H9 (cell line): Measurements from ENCODE around the gene GPC6. TPM values are rescaled to one million over a fixed set of nuclear protein-coding genes. Genes with fewer than 3 reads are reported as not detected.

Experiments
- DNase-seq: peaks from one replicate; pipeline ENCODE4 v3.0.0-alpha.2; 2017
- H2AFZ ChIP-seq: one replicate; pipeline ENCODE4 v1.6.1; 2013; ENCODE audit warnings: mild to moderate bottlenecking, low read length, control low read depth, moderate library complexity
- H2AK5ac ChIP-seq: 2 replicates; pipeline ENCODE4 v1.6.1; 2013; ENCODE audit warnings: low read length, control low read depth, mixed read lengths; ENCODE audit not compliant: insufficient read length
- H2BK120ac ChIP-seq: one replicate; pipeline ENCODE4 v1.6.1; 2013; ENCODE audit warnings: low read depth, mild to moderate bottlenecking, low read length, control low read depth, inconsistent platforms; ENCODE audit not compliant: poor library complexity, severe bottlenecking
- H2BK12ac ChIP-seq: 2 replicates; pipeline ENCODE4 v1.6.1; 2013; ENCODE audit warnings: low read length, control low read depth, mixed read lengths, low read depth; ENCODE audit not compliant: insufficient read length
- H2BK15ac ChIP-seq: 2 replicates; pipeline ENCODE4 v1.6.1; 2013; ENCODE audit warnings: low read depth, low read length, control low read depth
- H2BK20ac ChIP-seq: one replicate; pipeline ENCODE4 v1.6.1; 2013; ENCODE audit warnings: low read depth, mild to moderate bottlenecking, low read length, control low read depth, inconsistent platforms; ENCODE audit not compliant: poor library complexity, severe bottlenecking
- H2BK5ac ChIP-seq: 2 replicates; pipeline ENCODE4 v1.6.1; 2013; ENCODE audit warnings: low read length, control low read depth, mixed read lengths; ENCODE audit not compliant: insufficient read length
- H3K14ac ChIP-seq: 2 replicates; pipeline ENCODE4 v1.6.1; 2013; ENCODE audit warnings: low read length, control low read depth; ENCODE audit not compliant: insufficient read depth
- H3K18ac ChIP-seq: 2 replicates; pipeline ENCODE4 v1.6.1; 2013; ENCODE audit warnings: low read depth, mild to moderate bottlenecking, mixed read lengths, low read length, control low read depth; ENCODE audit not compliant: insufficient read length
- H3K23ac ChIP-seq: 2 replicates; pipeline ENCODE4 v1.6.1; 2013; ENCODE audit warnings: low read length, control low read depth, mixed read lengths, low read depth; ENCODE audit not compliant: insufficient read length
- H3K23me2 ChIP-seq: 2 replicates; pipeline ENCODE4 v1.6.1; 2013; ENCODE audit warnings: low read depth, mild to moderate bottlenecking, mixed read lengths, low read length, control low read depth; ENCODE audit not compliant: insufficient read length, poor library complexity, severe bottlenecking
- H3K27ac ChIP-seq: 2 replicates; pipeline ENCODE4 v1.5.1; 2013; ENCODE audit warnings: low read length, control low read depth, mixed read lengths, low read depth; ENCODE audit not compliant: insufficient read length
- H3K27me3 ChIP-seq: 2 replicates; pipeline ENCODE4 v1.6.1; 2013; ENCODE audit warnings: low read length, control low read depth, inconsistent platforms; ENCODE audit not compliant: insufficient read depth
- H3K4ac ChIP-seq: 2 replicates; pipeline ENCODE4 v1.6.1; 2013; ENCODE audit warnings: low read depth, mild to moderate bottlenecking, control low read depth, inconsistent platforms, low read length, moderate library complexity
- H3K4me1 ChIP-seq: 2 replicates; pipeline ENCODE4 v1.6.1; 2013; ENCODE audit warnings: low read length, control low read depth, inconsistent platforms; ENCODE audit not compliant: insufficient read depth
- H3K4me2 ChIP-seq: 2 replicates; pipeline ENCODE4 v1.6.1; 2013; ENCODE audit warnings: low read length, control low read depth, mixed read lengths; ENCODE audit not compliant: insufficient read length, insufficient read depth
- H3K56ac ChIP-seq: 2 replicates; pipeline ENCODE4 v1.6.1; 2013; ENCODE audit warnings: low read depth, mild to moderate bottlenecking, mixed read lengths, low read length, control low read depth; ENCODE audit not compliant: insufficient read length
- H3K79me1 ChIP-seq: 2 replicates; pipeline ENCODE4 v1.6.1; 2013; ENCODE audit warnings: low read depth, mild to moderate bottlenecking, moderate library complexity, low read length, control low read depth, inconsistent platforms; ENCODE audit not compliant: insufficient read depth, poor library complexity, severe bottlenecking
- H3K79me2 ChIP-seq: 2 replicates; pipeline ENCODE4 v1.6.1; 2013; ENCODE audit warnings: low read length, control low read depth, inconsistent platforms; ENCODE audit not compliant: insufficient read depth
- H3K9ac ChIP-seq: 2 replicates; pipeline ENCODE4 v1.6.1; 2013; ENCODE audit warnings: low read length, control low read depth, mixed read lengths; ENCODE audit not compliant: insufficient read length; ENCODE audit errors: extremely low read depth
- H3K9me3 ChIP-seq: one replicate; pipeline ENCODE4 v1.6.1; 2013; ENCODE audit warnings: low read depth, low read length, inconsistent platforms; ENCODE audit not compliant: control insufficient read depth
- H3T11ph ChIP-seq: one replicate; pipeline ENCODE4 v1.6.1; 2013; ENCODE audit warnings: mild to moderate bottlenecking, low read length, control low read depth, inconsistent platforms
- H4K20me1 ChIP-seq: one replicate; pipeline ENCODE4 v1.6.1; 2013; ENCODE audit not compliant: control insufficient read depth, insufficient read length, insufficient read depth
- H4K5ac ChIP-seq: 2 replicates; pipeline ENCODE4 v1.6.1; 2013; ENCODE audit warnings: low read depth, mild to moderate bottlenecking, mixed read lengths, low read length, control low read depth; ENCODE audit not compliant: insufficient read length
- H4K8ac ChIP-seq: replicated peaks from 2 replicates; pipeline ENCODE4 v1.6.1; 2013; ENCODE audit warnings: low read length, control low read depth, mixed read lengths, low read depth; ENCODE audit not compliant: insufficient read length
- H4K91ac ChIP-seq: 2 replicates; pipeline ENCODE4 v1.6.1; 2013; ENCODE audit warnings: low read depth, mild to moderate bottlenecking, moderate library complexity, mixed read lengths, low read length, control low read depth; ENCODE audit not compliant: insufficient read length
- H3K27ac Mint-ChIP-seq, 3 experiments: 2 replicates in 2 of 3; 3 replicates in 1 of 3; pipeline ENCODE4 v1.8.0; 2020 to 2021; ENCODE audit warnings: mixed read lengths in 3 of 3, mild to moderate bottlenecking in 1 of 3, moderate library complexity in 1 of 3
- H3K27me3 Mint-ChIP-seq: 2 replicates; pipeline ENCODE4 v1.8.0; 2021; ENCODE audit warnings: low read depth, mild to moderate bottlenecking, moderate library complexity, mixed read lengths
- H3K36me3 Mint-ChIP-seq, 3 experiments: 2 replicates in 2 of 3; 3 replicates in 1 of 3; pipeline ENCODE4 v1.8.0; 2020 to 2021; ENCODE audit warnings: low read depth in 3 of 3, mixed read lengths in 3 of 3; ENCODE audit not compliant: insufficient read depth in 1 of 3
- H3K4me1 Mint-ChIP-seq, 2 experiments: 2 replicates each; pipeline ENCODE4 v1.8.0; 2020; ENCODE audit warnings: mixed read lengths in 2 of 2
- H3K4me3 Mint-ChIP-seq, 2 experiments: 2 replicates in 1 of 2; 3 replicates in 1 of 2; pipeline ENCODE4 v1.8.0; 2020 to 2021; ENCODE audit warnings: mild to moderate bottlenecking in 2 of 2, mixed read lengths in 2 of 2, moderate library complexity in 1 of 2
- H3K9me3 Mint-ChIP-seq, 2 experiments: 2 replicates in 1 of 2; 3 replicates in 1 of 2; pipeline ENCODE4 v1.8.0; 2020; ENCODE audit warnings: mild to moderate bottlenecking in 2 of 2, mixed read lengths in 2 of 2, moderate library complexity in 1 of 2
- WGBS: extraction: QIAGEN DNeasy Blood & Tissue Kit; methylation state at CpG from one replicate; pipeline ENCODE4 v1.1.7; 2013; ENCODE audit warnings: missing lambda C conversion rate, low lambda C conversion rate, mixed read lengths; ENCODE audit not compliant: insufficient read length; ENCODE audit errors: extremely low coverage; 5-methylcytosine and 5-hydroxymethylcytosine counted together
- total RNA-seq: library from RNA; stranded (reverse); gene quantifications from 2 replicates; pipeline ENCODE4 v1.2.1, GENCODE V29; 2021
- TF ChIP-seq, protein P1 (sequence below): fragments of 200-600 bp; sonication (generic); conservative IDR thresholded peaks from 3 replicates; pipeline ENCODE4 v1.8.0; 2021; ENCODE audit warnings: antibody characterized with exemption, mild to moderate bottlenecking

GPC6 gene
- total RNA-seq, 1 experiment from 2014 or later: 15.6 TPM

DNA sequence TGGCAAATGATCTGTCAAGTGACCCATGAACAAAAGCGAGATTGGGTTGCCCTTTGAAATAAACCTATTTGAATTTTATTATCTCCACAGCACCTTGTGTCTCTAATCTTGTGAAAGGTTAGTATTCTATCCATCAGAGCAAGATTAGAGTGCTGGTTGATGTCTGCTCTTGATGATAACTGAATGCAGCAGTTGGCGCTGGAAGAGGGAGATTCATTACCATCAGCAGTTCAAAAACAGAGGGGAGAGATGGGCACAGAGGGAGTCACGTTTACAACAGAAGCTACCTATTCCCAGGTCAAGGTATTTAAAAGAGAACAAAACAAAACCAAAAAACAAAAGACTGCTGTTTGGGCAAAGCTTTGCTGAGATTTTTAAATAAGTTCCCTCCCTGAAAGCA, 588.1 kb downstream of the GPC6 start:
- no peak overlapping the region for H2AFZ ChIP-seq
- H3K27me3 ChIP-seq: no peaks in the 10 kb centered on the region
- H3K27me3 Mint-ChIP-seq: no peaks in the 10 kb centered on the region
- H3K4me1 Mint-ChIP-seq: peaks cover 32% of the 10 kb centered on the region in 2 experiments
- H3K4ac ChIP-seq: no peak overlapping the region
- H2BK120ac ChIP-seq: no peak overlapping the region
- H3K23ac ChIP-seq: no peak overlapping the region
- no peaks in the 10 kb centered on the region for H3K9me3 Mint-ChIP-seq
- H3T11ph ChIP-seq: no peak overlapping the region
- H3K27ac ChIP-seq: no peak overlapping the region
- no peak overlapping the region for H2BK20ac ChIP-seq
- no peak for DNase-seq
- H3K56ac ChIP-seq: no peak overlapping the region
- H4K20me1 ChIP-seq: no peaks in the 10 kb centered on the region
- no peaks in the 10 kb centered on the region for H3K79me2 ChIP-seq
- H2AK5ac ChIP-seq: no peak overlapping the region
- H2BK5ac ChIP-seq: no peak overlapping the region
- no peak overlapping the region for H4K8ac ChIP-seq
- no peak overlapping the region for H3K4me2 ChIP-seq
- H2BK12ac ChIP-seq: no peak overlapping the region
- H3K9ac ChIP-seq: no peak overlapping the region
- H3K23me2 ChIP-seq: no peaks in the 10 kb centered on the region
- no peak overlapping the region for H3K4me3 Mint-ChIP-seq
- no CpG with 5 or more reads among the region's 3 CpGs for WGBS
- no peaks in the 10 kb centered on the region for H3K9me3 ChIP-seq
- H3K79me1 ChIP-seq: no peaks in the 10 kb centered on the region
- peak overlapping the region in 1 of 3 experiments; percentile 53; a peak in 3 of 7 replicates for H3K27ac Mint-ChIP-seq
- no peak overlapping the region for H4K91ac ChIP-seq
- no peak overlapping the region for H3K14ac ChIP-seq
- TF ChIP-seq, protein P1, sequence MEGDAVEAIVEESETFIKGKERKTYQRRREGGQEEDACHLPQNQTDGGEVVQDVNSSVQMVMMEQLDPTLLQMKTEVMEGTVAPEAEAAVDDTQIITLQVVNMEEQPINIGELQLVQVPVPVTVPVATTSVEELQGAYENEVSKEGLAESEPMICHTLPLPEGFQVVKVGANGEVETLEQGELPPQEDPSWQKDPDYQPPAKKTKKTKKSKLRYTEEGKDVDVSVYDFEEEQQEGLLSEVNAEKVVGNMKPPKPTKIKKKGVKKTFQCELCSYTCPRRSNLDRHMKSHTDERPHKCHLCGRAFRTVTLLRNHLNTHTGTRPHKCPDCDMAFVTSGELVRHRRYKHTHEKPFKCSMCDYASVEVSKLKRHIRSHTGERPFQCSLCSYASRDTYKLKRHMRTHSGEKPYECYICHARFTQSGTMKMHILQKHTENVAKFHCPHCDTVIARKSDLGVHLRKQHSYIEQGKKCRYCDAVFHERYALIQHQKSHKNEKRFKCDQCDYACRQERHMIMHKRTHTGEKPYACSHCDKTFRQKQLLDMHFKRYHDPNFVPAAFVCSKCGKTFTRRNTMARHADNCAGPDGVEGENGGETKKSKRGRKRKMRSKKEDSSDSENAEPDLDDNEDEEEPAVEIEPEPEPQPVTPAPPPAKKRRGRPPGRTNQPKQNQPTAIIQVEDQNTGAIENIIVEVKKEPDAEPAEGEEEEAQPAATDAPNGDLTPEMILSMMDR: no peak
- H2BK15ac ChIP-seq: no peak overlapping the region
- no peak overlapping the region for H3K18ac ChIP-seq
- no peaks in the 10 kb centered on the region; a peak in 1 of 7 replicates for H3K36me3 Mint-ChIP-seq
- H4K5ac ChIP-seq: no peak overlapping the region
- peaks cover 10% of the 10 kb centered on the region; the same call in 1 of the 2 replicates for H3K4me1 ChIP-seq
